Measurements from ENCODE around the gene AFG1L. TPM values are rescaled to one million over a fixed set of nuclear protein-coding genes. Genes with fewer than 3 reads are reported as not detected.

AFG1L gene
- total and polyA plus RNA-seq, 2 experiments from 2014 or later: 9.4 to 9.7 TPM

- 88% methylated on average over 8 of the region's 8 CpGs for WGBS (ENCODE audit: low lambda C conversion rate, missing lambda C conversion rate)
- no peak for TF ChIP-seq CTCF (IDR thresholded peaks at IDR 0.05; ENCODE audit: poor library complexity)
- TF ChIP-seq EZH2phosphoT487 (IDR thresholded peaks at IDR 0.05; ENCODE audit: low read depth, severe bottlenecking, unreplicated experiment): no peak
- no peak for TF ChIP-seq EZH2 (IDR thresholded peaks at IDR 0.05; ENCODE audit: borderline replicate concordance)
Measured at GRCh38 chr6:108476847-108477430, 182.1 kb downstream of the AFG1L start.

GRCh38 chr6:108482559-108482958 is 187.7 kb downstream of the AFG1L start:
- TF ChIP-seq EZH2phosphoT487 (IDR thresholded peaks at IDR 0.05; ENCODE audit: low read depth, severe bottlenecking, unreplicated experiment): no peak
- no peak for TF ChIP-seq CTCF (IDR thresholded peaks at IDR 0.05; ENCODE audit: poor library complexity)
- no peak for TF ChIP-seq EZH2 (IDR thresholded peaks at IDR 0.05; ENCODE audit: borderline replicate concordance)
- 90% methylated on average over 2 of the region's 2 CpGs for WGBS (ENCODE audit: low lambda C conversion rate, missing lambda C conversion rate)
- no peak overlapping the region for H2AFZ ChIP-seq

More at GRCh38 chr6:108476847-108477430, 182.1 kb downstream of the AFG1L start:
- Histone ChIP-seq H3K4me1 (ENCODE audit: insufficient read depth) (no peaks in the 10 kb centered on the region), H3K9me3 (ENCODE audit: low read depth) (no peaks in the 10 kb centered on the region), H4K20me1 (ENCODE audit: insufficient read depth, poor library complexity, severe bottlenecking) (no peaks in the 10 kb centered on the region), H3K27me3 (no peaks in the 10 kb centered on the region), H3K4me2 (no peak overlapping the region), H3K4me3 (no peak overlapping the region), H3K36me3 (replicated peaks; ENCODE audit: insufficient read depth, low read depth) (no peaks in the 10 kb centered on the region), H2AFZ (no peak overlapping the region), H3K9me2 (replicated peaks; ENCODE audit: insufficient read depth) (no peaks in the 10 kb centered on the region), H3K27ac (no peak overlapping the region), H3K79me2 (no peaks in the 10 kb centered on the region)
- no peak for DNase-seq (ENCODE audit: low spot score)

GRCh38 chr6:108484016-108484415 is 189.2 kb downstream of the AFG1L start:
- TF ChIP-seq EZH2 (IDR thresholded peaks at IDR 0.05; ENCODE audit: borderline replicate concordance) (no peak), EZH2phosphoT487 (IDR thresholded peaks at IDR 0.05; ENCODE audit: low read depth, severe bottlenecking, unreplicated experiment) (no peak), CTCF (IDR thresholded peaks at IDR 0.05; ENCODE audit: poor library complexity) (no peak)
- H3K27me3 ChIP-seq: no peaks in the 10 kb centered on the region

More at GRCh38 chr6:108482559-108482958, 187.7 kb downstream of the AFG1L start:
- Histone ChIP-seq H3K4me2 (no peak overlapping the region), H3K9me2 (replicated peaks; ENCODE audit: insufficient read depth) (no peaks in the 10 kb centered on the region), H3K36me3 (replicated peaks; ENCODE audit: insufficient read depth, low read depth) (no peaks in the 10 kb centered on the region), H3K4me3 (no peak overlapping the region), H3K27me3 (no peaks in the 10 kb centered on the region), H3K9me3 (ENCODE audit: low read depth) (no peaks in the 10 kb centered on the region), H4K20me1 (ENCODE audit: insufficient read depth, poor library complexity, severe bottlenecking) (no peaks in the 10 kb centered on the region), H3K79me2 (no peaks in the 10 kb centered on the region), H3K4me1 (ENCODE audit: insufficient read depth) (no peaks in the 10 kb centered on the region), H3K27ac (no peak overlapping the region)
- no peak for DNase-seq (ENCODE audit: low spot score)

More at GRCh38 chr6:108484016-108484415, 189.2 kb downstream of the AFG1L start:
- DNase-seq (ENCODE audit: low spot score): no peak
- no peak overlapping the region for H3K4me3 ChIP-seq
- no peaks in the 10 kb centered on the region for H3K9me2 ChIP-seq (replicated peaks; ENCODE audit: insufficient read depth)
- no peak overlapping the region for H3K27ac ChIP-seq
- WGBS (ENCODE audit: low lambda C conversion rate, missing lambda C conversion rate): 90% methylated on average over 1 of the region's 1 CpG
- H4K20me1 ChIP-seq (ENCODE audit: insufficient read depth, poor library complexity, severe bottlenecking): no peaks in the 10 kb centered on the region
- H3K4me1 ChIP-seq (ENCODE audit: insufficient read depth): no peaks in the 10 kb centered on the region
- H3K36me3 ChIP-seq (replicated peaks; ENCODE audit: insufficient read depth, low read depth): no peaks in the 10 kb centered on the region
- no peak overlapping the region for H3K4me2 ChIP-seq
- no peak overlapping the region for H2AFZ ChIP-seq
- no peaks in the 10 kb centered on the region for H3K9me3 ChIP-seq (ENCODE audit: low read depth)
- no peaks in the 10 kb centered on the region for H3K79me2 ChIP-seq
